ENCODE results near the gene MID1.

Gene MID1

DNA sequence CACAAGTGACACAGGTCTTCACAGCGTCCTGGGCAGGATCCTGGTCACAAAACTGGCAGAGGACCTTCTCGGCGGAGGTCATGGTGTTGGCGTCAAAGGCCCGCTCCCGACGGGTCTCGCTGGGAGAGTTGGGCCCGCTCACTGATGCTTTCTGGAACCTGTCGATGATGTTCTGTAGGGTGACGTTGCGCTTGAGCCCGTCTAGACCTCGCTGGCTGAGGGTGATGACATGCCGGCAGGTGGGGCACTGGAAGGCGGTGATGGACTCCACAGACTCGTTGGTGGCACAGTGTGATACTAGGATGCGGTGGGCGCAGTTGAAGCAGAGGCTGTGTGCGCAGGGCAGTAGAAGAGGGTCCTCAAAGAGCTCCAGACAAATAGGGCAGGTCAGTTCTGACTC is 53.2 kb downstream of the MID1 start:
- Histone ChIP-seq H3K79me2 (ENCODE audit: low read length) (no peaks in the 10 kb centered on the region), H3K9me3 (ENCODE audit: insufficient read depth, low read length) (no peaks in the 10 kb centered on the region), H3K4me1 (ENCODE audit: low read length) (no peaks in the 10 kb centered on the region), H3K27ac (ENCODE audit: low read length) (no peak overlapping the region), H4K20me1 (ENCODE audit: insufficient read depth, low read length) (no peaks in the 10 kb centered on the region), H2AFZ (ENCODE audit: low read depth, low read length) (no peak overlapping the region), H3K27me3 (ENCODE audit: low read depth, low read length) (no peaks in the 10 kb centered on the region), H3K4me3 (ENCODE audit: low read length) (no peak overlapping the region), H3K36me3 (replicated peaks; ENCODE audit: low read depth, low read length) (no peaks in the 10 kb centered on the region), H3K4me2 (ENCODE audit: low read length) (no peak overlapping the region), H3K9ac (ENCODE audit: low read length) (no peak overlapping the region)
- no peak for TF ChIP-seq EZH2phosphoT487 (IDR thresholded peaks at IDR 0.05; ENCODE audit: low read depth)
- TF ChIP-seq, protein P1, sequence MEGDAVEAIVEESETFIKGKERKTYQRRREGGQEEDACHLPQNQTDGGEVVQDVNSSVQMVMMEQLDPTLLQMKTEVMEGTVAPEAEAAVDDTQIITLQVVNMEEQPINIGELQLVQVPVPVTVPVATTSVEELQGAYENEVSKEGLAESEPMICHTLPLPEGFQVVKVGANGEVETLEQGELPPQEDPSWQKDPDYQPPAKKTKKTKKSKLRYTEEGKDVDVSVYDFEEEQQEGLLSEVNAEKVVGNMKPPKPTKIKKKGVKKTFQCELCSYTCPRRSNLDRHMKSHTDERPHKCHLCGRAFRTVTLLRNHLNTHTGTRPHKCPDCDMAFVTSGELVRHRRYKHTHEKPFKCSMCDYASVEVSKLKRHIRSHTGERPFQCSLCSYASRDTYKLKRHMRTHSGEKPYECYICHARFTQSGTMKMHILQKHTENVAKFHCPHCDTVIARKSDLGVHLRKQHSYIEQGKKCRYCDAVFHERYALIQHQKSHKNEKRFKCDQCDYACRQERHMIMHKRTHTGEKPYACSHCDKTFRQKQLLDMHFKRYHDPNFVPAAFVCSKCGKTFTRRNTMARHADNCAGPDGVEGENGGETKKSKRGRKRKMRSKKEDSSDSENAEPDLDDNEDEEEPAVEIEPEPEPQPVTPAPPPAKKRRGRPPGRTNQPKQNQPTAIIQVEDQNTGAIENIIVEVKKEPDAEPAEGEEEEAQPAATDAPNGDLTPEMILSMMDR (IDR thresholded peaks at IDR 0.05; ENCODE audit: low read depth, low read length) = no peak

DNA sequence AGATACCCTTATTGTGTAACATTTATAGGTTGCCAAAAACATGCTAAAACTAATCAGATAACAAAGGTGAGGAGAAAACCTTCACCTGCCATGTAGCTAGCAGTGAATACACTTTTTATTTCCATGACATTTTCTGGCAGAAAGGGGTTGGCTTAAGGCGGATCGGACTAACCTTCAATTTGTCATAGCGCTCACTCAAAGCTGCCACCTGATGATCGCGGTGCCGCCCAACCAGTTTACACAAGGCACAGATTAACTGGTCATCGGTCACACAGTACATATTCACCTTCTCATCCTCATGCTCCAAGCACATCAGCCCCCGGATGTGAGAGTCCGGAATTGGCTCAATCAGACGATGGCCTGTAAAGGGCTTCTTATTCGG is 53.7 kb downstream of the MID1 start:
- no peak overlapping the region for H3K27ac ChIP-seq (ENCODE audit: low read length)
- no peaks in the 10 kb centered on the region for H3K79me2 ChIP-seq (ENCODE audit: low read length)

DNA sequence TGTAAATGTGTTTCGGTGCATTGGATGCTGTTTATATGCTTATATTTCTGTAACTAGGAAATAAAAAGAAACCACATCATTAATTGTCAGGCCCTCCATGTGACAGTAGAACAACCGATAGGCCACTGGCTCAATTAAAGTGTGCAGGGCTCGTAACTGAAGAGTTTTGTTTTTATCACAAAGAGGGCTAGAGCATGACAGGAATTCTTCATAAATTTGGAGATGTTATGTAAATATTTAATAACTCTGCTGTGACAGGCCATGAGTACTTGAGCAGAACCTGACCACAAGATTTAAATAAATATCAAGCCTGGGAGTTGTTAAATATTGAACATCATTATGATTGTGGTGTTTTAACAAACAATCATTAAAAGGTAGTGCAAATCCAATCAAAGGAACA is 55.9 kb downstream of the MID1 start:
- H3K4me3 ChIP-seq (ENCODE audit: low read length) = no peak overlapping the region
- no peak overlapping the region for H3K4me2 ChIP-seq (ENCODE audit: low read length)
- no peaks in the 10 kb centered on the region for H3K9me3 ChIP-seq (ENCODE audit: insufficient read depth, low read length)
- H3K79me2 ChIP-seq (ENCODE audit: low read length) = no peaks in the 10 kb centered on the region
- H3K27me3 ChIP-seq (ENCODE audit: low read depth, low read length) = no peaks in the 10 kb centered on the region
- no peak overlapping the region for H3K27ac ChIP-seq (ENCODE audit: low read length)
- TF ChIP-seq, protein P1 (IDR thresholded peaks at IDR 0.05; ENCODE audit: low read depth, low read length) = no peak
- TF ChIP-seq EZH2phosphoT487 (IDR thresholded peaks at IDR 0.05; ENCODE audit: low read depth) = no peak
- no peak overlapping the region for H3K9ac ChIP-seq (ENCODE audit: low read length)
- H3K36me3 ChIP-seq (replicated peaks; ENCODE audit: low read depth, low read length) = no peaks in the 10 kb centered on the region
- H4K20me1 ChIP-seq (ENCODE audit: insufficient read depth, low read length) = no peaks in the 10 kb centered on the region
- H3K4me1 ChIP-seq (ENCODE audit: low read length) = no peaks in the 10 kb centered on the region
- no peak overlapping the region for H2AFZ ChIP-seq (ENCODE audit: low read depth, low read length)

More for the DNA sequence above, 53.7 kb downstream of the MID1 start:
- Histone ChIP-seq H3K4me2 (ENCODE audit: low read length) (no peak overlapping the region), H3K4me1 (ENCODE audit: low read length) (no peaks in the 10 kb centered on the region), H3K4me3 (ENCODE audit: low read length) (no peak overlapping the region), H3K9me3 (ENCODE audit: insufficient read depth, low read length) (no peaks in the 10 kb centered on the region), H4K20me1 (ENCODE audit: insufficient read depth, low read length) (no peaks in the 10 kb centered on the region), H3K36me3 (replicated peaks; ENCODE audit: low read depth, low read length) (no peaks in the 10 kb centered on the region), H3K9ac (ENCODE audit: low read length) (no peak overlapping the region), H3K27me3 (ENCODE audit: low read depth, low read length) (no peaks in the 10 kb centered on the region), H2AFZ (ENCODE audit: low read depth, low read length) (no peak overlapping the region)
- TF ChIP-seq, protein P1 (IDR thresholded peaks at IDR 0.05; ENCODE audit: low read depth, low read length) = no peak
- TF ChIP-seq EZH2phosphoT487 (IDR thresholded peaks at IDR 0.05; ENCODE audit: low read depth) = no peak

DNA sequence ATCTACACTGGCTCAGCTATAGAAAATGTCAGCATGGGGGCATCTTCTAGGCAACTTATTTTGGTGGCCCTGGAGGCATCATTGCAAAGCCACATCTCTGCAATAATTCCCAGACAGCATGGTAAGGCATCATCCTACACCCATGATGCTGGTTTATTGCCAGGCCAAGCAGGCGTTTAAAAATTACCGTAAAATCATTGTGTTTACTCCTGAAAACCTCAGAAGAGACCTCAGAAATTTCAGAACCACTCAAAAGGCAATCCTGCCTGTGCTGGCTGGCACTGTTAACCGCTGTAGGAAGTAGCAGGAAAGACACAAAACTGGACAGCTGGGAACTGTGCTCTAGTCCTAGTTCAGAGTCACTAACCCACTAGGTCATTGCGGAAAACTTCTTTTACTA is 63.2 kb downstream of the MID1 start:
- TF ChIP-seq, protein P1 (IDR thresholded peaks at IDR 0.05; ENCODE audit: low read depth, low read length) = no peak
- no peak for TF ChIP-seq EZH2phosphoT487 (IDR thresholded peaks at IDR 0.05; ENCODE audit: low read depth)
- H4K20me1 ChIP-seq (ENCODE audit: insufficient read depth, low read length) = no peaks in the 10 kb centered on the region

More for the DNA sequence above, 63.2 kb downstream of the MID1 start:
- Histone ChIP-seq H3K4me1 (ENCODE audit: low read length) (no peaks in the 10 kb centered on the region), H3K36me3 (replicated peaks; ENCODE audit: low read depth, low read length) (no peaks in the 10 kb centered on the region), H3K79me2 (ENCODE audit: low read length) (no peaks in the 10 kb centered on the region), H3K4me2 (ENCODE audit: low read length) (no peak overlapping the region), H3K9me3 (ENCODE audit: insufficient read depth, low read length) (no peaks in the 10 kb centered on the region), H3K27ac (ENCODE audit: low read length) (no peak overlapping the region), H3K27me3 (ENCODE audit: low read depth, low read length) (no peaks in the 10 kb centered on the region), H3K9ac (ENCODE audit: low read length) (no peak overlapping the region), H2AFZ (ENCODE audit: low read depth, low read length) (no peak overlapping the region), H3K4me3 (ENCODE audit: low read length) (no peak overlapping the region)
